ENCODE results near the gene CHTF8.

CHTF8 gene

GRCh38 chr16:69073181-69073702, 59.1 kb downstream of the CHTF8 start (continued):
- TF ChIP-seq, protein P1, sequence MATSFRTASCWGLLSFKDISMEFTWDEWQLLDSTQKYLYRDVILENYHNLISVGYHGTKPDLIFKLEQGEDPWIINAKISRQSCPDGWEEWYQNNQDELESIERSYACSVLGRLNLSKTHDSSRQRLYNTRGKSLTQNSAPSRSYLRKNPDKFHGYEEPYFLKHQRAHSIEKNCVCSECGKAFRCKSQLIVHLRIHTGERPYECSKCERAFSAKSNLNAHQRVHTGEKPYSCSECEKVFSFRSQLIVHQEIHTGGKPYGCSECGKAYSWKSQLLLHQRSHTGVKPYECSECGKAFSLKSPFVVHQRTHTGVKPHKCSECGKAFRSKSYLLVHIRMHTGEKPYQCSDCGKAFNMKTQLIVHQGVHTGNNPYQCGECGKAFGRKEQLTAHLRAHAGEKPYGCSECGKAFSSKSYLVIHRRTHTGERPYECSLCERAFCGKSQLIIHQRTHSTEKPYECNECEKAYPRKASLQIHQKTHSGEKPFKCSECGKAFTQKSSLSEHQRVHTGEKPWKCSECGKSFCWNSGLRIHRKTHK (tag by site-specific recombination; IDR thresholded peaks at IDR 0.05), result no peak
- TF ChIP-seq HOXA7 (CRISPR knock-in tag; IDR thresholded peaks at IDR 0.05; ENCODE audit: borderline replicate concordance) (no peak), KLF7 (tag by site-specific recombination; IDR thresholded peaks at IDR 0.05; ENCODE audit: borderline replicate concordance) (no peak), ZNF184 (tag by site-specific recombination; IDR thresholded peaks at IDR 0.05) (peak; percentile 78; the same call in 1 of the 2 replicates), PRDM1 (tag by site-specific recombination; IDR thresholded peaks at IDR 0.05) (0 out of 2 replicates have a peak, but pooled peaks have one; percentile 4), KLF9 (tag by site-specific recombination; IDR thresholded peaks at IDR 0.05; ENCODE audit: low read depth) (no peak), ZNF555 (tag by site-specific recombination; conservative IDR thresholded peaks at IDR 0.05) (no peak), SETDB1 (IDR thresholded peaks at IDR 0.05; ENCODE audit: insufficient read length, low read length) (no peak), ZFHX2 (tag by site-specific recombination; conservative IDR thresholded peaks at IDR 0.05) (no peak), ZNF324 (tag by site-specific recombination; IDR thresholded peaks at IDR 0.05) (0 out of 2 replicates have a peak, but pooled peaks have one; percentile 18), HOXD13 (CRISPR knock-in tag; IDR thresholded peaks at IDR 0.05; ENCODE audit: borderline replicate concordance) (no peak), SP7 (tag by site-specific recombination; IDR thresholded peaks at IDR 0.05) (peak; percentile 84)
- TF ChIP-seq, protein P2, sequence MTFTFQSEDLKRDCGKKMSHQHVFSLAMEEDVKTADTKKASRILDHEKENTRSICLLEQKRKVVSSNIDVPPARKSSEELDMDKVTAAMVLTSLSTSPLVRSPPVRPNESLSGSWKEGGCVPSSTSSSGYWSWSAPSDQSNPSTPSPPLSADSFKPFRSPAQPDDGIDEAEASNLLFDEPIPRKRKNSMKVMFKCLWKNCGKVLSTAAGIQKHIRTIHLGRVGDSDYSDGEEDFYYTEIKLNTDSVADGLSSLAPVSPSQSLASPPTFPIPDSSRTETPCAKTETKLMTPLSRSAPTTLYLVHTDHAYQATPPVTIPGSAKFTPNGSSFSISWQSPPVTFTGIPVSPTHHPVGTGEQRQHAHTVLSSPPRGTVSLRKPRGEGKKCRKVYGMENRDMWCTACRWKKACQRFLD (tag by site-specific recombination; IDR thresholded peaks at IDR 0.05), result no peak
- TF ChIP-seq, protein P3, sequence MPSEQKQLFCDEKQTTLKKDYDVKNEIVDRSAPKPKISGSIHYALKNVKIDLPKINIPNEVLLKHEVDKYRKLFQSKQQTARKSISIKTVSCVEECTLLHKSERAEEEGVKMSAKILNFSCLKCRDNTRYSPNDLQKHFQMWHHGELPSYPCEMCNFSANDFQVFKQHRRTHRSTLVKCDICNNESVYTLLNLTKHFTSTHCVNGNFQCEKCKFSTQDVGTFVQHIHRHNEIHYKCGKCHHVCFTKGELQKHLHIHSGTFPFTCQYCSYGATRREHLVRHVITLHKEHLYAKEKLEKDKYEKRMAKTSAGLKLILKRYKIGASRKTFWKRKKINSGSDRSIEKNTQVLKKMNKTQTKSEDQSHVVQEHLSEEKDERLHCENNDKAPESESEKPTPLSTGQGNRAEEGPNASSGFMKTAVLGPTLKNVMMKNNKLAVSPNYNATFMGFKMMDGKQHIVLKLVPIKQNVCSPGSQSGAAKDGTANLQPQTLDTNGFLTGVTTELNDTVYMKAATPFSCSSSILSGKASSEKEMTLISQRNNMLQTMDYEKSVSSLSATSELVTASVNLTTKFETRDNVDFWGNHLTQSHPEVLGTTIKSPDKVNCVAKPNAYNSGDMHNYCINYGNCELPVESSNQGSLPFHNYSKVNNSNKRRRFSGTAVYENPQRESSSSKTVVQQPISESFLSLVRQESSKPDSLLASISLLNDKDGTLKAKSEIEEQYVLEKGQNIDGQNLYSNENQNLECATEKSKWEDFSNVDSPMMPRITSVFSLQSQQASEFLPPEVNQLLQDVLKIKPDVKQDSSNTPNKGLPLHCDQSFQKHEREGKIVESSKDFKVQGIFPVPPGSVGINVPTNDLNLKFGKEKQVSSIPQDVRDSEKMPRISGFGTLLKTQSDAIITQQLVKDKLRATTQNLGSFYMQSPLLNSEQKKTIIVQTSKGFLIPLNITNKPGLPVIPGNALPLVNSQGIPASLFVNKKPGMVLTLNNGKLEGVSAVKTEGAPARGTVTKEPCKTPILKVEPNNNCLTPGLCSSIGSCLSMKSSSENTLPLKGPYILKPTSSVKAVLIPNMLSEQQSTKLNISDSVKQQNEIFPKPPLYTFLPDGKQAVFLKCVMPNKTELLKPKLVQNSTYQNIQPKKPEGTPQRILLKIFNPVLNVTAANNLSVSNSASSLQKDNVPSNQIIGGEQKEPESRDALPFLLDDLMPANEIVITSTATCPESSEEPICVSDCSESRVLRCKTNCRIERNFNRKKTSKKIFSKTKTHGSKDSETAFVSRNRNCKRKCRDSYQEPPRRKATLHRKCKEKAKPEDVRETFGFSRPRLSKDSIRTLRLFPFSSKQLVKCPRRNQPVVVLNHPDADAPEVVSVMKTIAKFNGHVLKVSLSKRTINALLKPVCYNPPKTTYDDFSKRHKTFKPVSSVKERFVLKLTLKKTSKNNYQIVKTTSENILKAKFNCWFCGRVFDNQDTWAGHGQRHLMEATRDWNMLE (tag by site-specific recombination; conservative IDR thresholded peaks at IDR 0.05; ENCODE audit: low read depth), result no peak

- ChIA-PET POLR2A (interaction anchor here (0.6 to 1.0 kb wide), 2 partner anchors 38 to 229 kb away, joined by 3 read pairs; no protein-coding TSS in a partner anchor), CTCF (interaction anchor here (0.8 to 2.0 kb wide), 4 partner anchors 9 to 170 kb away, joined by 3 to 6 read pairs (median 4); no protein-coding TSS in a partner anchor)
- H3K9me3 ChIP-seq (ENCODE audit: control insufficient read depth, insufficient read depth, low read depth, low read length), result no peaks in the 10 kb centered on the region
- no peak overlapping the region for H3K4me3 ChIP-seq (ENCODE audit: low read depth, low read length)
- no peaks in the 10 kb centered on the region for H3K36me3 ChIP-seq (ENCODE audit: control insufficient read depth in 2 of 2, insufficient read depth in 1 of 2, low read length in 2 of 2)
- TF ChIP-seq ZNF473 (tag by site-specific recombination; IDR thresholded peaks at IDR 0.05) (no peak), ZSCAN5A (tag by site-specific recombination; IDR thresholded peaks at IDR 0.05) (no peak), ZNF362 (tag by site-specific recombination; IDR thresholded peaks at IDR 0.05) (no peak), OSR2 (tag by site-specific recombination; IDR thresholded peaks at IDR 0.05) (no peak), ZNF174 (tag by site-specific recombination; IDR thresholded peaks at IDR 0.05) (no peak), SP7 (tag by site-specific recombination; IDR thresholded peaks at IDR 0.05) (peak; percentile 59; the same call in 1 of the 2 replicates), ZNF776 (tag by site-specific recombination; IDR thresholded peaks at IDR 0.05; ENCODE audit: borderline replicate concordance) (no peak)
- TF ChIP-seq, protein P4, sequence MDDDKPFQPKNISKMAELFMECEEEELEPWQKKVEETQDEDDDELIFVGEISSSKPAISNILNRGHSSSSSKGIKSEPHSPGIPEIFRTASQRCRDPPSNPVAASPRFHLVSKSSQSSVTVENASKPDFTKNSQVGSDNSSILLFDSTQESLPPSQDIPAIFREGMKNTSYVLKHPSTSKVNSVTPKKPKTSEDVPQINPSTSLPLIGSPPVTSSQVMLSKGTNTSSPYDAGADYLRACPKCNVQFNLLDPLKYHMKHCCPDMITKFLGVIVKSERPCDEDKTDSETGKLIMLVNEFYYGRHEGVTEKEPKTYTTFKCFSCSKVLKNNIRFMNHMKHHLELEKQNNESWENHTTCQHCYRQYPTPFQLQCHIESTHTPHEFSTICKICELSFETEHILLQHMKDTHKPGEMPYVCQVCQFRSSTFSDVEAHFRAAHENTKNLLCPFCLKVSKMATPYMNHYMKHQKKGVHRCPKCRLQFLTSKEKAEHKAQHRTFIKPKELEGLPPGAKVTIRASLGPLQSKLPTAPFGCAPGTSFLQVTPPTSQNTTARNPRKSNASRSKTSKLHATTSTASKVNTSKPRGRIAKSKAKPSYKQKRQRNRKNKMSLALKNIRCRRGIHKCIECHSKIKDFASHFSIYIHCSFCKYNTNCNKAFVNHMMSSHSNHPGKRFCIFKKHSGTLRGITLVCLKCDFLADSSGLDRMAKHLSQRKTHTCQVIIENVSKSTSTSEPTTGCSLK (tag by site-specific recombination; IDR thresholded peaks at IDR 0.05), result no peak
- H3K27ac ChIP-seq (ENCODE audit: extremely low read depth, low read depth, low read length), result no peak overlapping the region
- peaks cover 8% of the 10 kb centered on the region for H3K4me1 ChIP-seq (ENCODE audit: control insufficient read depth, insufficient read depth, low read length)
Measured at GRCh38 chr16:69072640-69072974, 59.8 kb downstream of the CHTF8 start.

Measured in HEK293 (cell line).